ENCODE measurements around the gene ATP2A3.

- TF ChIP-seq CTCF (IDR thresholded peaks at IDR 0.05 in 8 of 11, conservative IDR thresholded peaks at IDR 0.05 in 3 of 11): no peak
- no peak for TF ChIP-seq POLR2AphosphoS5 (IDR thresholded peaks at IDR 0.05)
Measured at GRCh38 chr17:3995067-3995466, 30.8 kb upstream of the ATP2A3 start.
